Activated naive CD4-positive, alpha-beta T cell (primary cell): ENCODE measurements around the gene DGKI.
"Not testable (repeated sequence)": the region's sequence is repeated elsewhere in the genome, so short reads cannot be mapped to it uniquely, and the experiment has no call there.

Experiments
- DNase-seq, 4 experiments: peaks; one replicate each; lab custom pipeline; 2025; lab: John Stamatoyannopoulos, UW

DGKI gene

GRCh38 chr7:137734221-137734620 lies 112.6 kb downstream of the DGKI start:
- no peak for DNase-seq

DNA sequence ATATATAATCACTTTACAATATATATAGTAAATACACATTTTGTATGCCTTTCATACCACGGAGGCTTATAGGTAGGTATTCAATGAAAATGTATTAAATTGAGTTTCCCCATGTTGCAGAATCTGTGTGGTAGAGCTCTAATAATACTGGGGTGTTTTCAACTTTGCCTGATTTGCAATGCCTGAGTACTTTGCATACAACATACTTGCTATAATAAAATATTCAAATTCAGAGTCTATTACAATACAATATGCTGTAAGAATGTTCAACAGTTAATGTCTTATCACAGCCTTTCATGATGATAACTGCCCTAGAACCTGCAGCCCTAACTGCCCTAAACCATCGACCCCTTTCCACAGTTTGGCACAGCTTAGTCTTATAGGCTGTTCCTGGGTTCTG lies 114.6 kb downstream of the DGKI start:
- no peak for DNase-seq

DNA sequence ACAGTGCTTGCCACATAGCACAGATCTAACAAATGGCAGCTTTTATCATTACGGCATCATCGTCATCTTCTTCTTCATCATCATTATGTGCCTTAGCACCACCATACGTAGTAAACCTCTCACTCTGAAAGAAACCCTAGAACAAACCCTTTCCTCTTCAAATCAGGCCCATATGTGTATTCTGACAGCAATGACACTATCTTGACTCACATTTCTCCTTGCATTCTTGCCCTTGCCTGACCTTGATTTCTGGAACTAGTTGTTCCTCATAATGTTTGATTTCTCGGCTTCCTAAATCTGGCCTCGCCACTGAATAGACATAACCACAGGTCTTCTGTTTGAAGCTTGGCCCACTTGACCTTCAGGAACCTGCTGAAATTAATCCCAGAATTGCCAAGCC lies 115.3 kb downstream of the DGKI start:
- no peak for DNase-seq

GRCh38 chr7:137728426-137728825 lies 118.3 kb downstream of the DGKI start:
- no peak for DNase-seq

DNA sequence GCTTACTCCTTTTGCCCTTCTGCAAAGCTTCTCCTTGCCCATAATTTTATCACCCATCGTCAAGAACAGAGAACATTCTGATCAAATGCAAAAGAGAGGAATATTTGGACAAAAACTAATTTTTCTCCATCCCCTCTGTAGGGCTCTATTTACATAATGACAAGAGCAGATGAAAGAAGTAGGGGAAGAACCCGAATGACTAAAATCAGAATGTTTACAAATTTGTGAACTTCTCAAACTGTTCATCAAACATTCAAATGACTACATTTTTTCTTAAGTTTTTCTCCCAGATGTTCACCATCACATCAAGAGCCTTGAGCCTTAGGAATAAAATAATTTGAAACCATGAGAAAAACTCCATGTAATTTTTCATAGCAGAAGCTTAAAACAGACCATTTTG lies 119.4 kb downstream of the DGKI start:
- no peak for DNase-seq

GRCh38 chr7:137718355-137718754 lies 128.4 kb downstream of the DGKI start:
- DNase-seq, result no peak

GRCh38 chr7:137717811-137718271 lies 128.9 kb downstream of the DGKI start:
- DNase-seq, result no peak

GRCh38 chr7:137717045-137717444 lies 129.7 kb downstream of the DGKI start:
- DNase-seq, result no peak

DNA sequence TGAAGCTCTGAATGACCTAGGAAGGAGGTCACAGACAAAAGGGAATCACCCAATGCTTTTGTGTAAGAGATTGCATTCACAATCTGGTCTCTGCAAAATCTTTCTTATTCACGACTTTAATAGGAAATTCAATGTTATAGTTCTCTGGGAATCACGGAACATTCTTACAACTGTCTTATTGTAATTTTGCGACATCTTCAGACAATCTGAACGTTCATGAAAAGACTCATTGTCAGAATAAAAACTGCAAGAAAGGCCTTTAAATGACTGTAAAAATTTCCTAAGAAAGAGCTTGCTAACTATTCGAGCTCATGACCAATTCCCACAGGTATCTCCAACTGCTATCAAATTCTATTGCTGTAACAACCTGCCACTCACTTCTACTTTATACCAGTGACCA lies 130.7 kb downstream of the DGKI start:
- DNase-seq, result no peak

GRCh38 chr7:137715533-137715932 lies 131.2 kb downstream of the DGKI start:
- DNase-seq, result no peak

DNA sequence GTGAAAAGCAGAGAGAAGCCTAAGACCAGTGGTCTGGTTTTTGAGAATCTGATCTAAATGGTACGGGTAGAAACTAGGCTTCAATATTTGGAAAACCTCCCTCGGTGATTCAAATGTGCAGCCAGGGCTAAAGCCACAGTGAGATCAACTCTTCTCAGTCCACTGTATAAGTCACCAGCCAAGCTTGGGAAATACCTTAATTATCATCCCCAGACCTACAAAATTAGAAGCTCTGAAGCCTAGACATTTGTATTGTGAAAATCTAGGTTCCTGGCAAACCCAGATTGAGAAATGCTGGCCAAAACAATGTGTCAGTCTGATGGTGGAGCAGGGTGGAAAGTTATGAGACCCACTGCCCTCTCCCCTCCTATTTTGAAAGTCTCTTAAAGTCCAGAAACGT lies 131.7 kb downstream of the DGKI start:
- DNase-seq, result no peak

- not testable (repeated sequence) for DNase-seq
These were observed 140.4 kb downstream of the DGKI start for GRCh38 chr7:137706330-137706729.

DNA sequence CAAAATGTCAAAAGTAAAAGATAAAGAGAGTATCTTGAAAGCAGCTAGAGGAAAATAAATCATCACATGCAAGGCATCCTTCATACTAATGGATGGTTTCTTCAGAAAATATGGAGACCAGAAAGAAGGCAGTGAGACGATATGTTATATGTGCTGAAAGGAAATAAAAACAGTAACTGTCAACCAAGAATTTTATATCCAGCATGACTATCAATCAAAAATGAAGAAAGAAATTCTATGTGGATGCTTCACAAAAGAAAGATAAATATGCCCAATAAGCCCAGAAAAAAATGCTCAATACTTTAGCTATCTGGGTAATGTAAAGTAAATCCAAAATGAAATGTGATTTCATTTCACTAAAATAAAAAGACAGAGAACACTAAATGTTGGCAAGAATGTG lies 142.1 kb downstream of the DGKI start:
- no peak for DNase-seq

- no peak for DNase-seq
These were observed 143.3 kb downstream of the DGKI start for GRCh38 chr7:137703291-137704010.

GRCh38 chr7:137696988-137697387 lies 149.8 kb downstream of the DGKI start:
- no peak for DNase-seq

- no peak for DNase-seq
These were observed 150.4 kb downstream of the DGKI start for GRCh38 chr7:137696376-137696775.

- no peak for DNase-seq
These were observed 150.8 kb downstream of the DGKI start for GRCh38 chr7:137695942-137696341.

- DNase-seq, result no peak
These were observed 151.3 kb downstream of the DGKI start for GRCh38 chr7:137695494-137695893.

GRCh38 chr7:137694405-137694804 lies 152.4 kb downstream of the DGKI start:
- DNase-seq, result no peak

DNA sequence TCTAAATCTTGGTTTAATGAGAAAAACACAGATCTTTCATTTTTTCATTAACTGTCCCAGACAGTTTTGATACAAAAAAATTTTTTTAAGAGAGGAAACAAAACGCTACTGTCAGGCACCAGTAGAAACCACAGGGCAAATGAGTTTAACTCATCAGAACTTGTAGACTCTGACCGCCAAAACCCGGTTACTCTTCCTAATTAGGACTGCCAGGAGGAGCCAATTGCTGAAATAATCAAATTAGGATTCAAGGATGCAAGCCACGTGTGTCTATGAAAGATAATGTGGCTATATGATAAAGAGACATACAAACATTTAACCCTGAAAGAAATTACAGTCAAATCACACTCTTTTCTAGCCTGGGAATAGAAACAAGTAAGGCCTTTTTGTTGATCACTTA lies 154.4 kb downstream of the DGKI start:
- no peak for DNase-seq

DNA sequence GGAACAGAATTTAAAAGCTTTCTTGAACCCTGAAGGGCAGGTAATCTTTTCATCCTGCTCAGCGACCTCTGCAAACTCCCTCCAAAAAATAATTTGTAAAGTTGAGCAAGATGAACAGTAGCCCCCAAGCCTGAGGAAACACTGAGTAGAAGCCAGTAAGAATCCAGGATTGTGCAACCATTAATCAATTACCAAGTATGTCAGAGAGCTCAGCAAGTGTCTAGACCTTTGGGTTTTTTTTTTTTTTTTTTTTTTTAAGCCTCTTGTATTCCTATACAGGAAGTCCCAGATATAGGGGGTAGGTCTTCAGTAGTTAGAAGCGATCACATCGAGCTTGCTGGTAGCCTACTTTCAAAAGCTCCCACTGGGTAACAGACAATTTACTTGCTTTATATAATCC lies 155.2 kb downstream of the DGKI start:
- no peak for DNase-seq

DNA sequence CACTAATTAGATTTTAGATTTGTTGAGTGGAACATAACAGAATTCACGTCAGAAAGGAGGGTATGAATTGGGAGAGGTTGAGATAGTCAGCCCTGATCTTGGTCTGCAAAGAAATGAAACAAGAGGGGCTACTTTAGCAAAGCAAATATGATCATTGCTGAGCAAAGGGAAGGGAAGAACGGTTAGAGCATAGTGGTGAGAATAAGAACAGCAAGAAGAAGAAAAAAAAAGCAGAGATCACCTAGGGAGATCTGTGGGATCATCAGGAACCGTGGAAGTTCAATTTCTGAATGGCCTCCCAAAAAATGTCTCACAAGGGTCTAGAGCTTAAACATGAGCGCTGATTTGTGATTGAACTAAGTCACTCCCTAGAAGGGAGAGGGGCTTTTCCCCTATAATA lies 156.1 kb downstream of the DGKI start:
- no peak for DNase-seq

- DNase-seq, result no peak
These were observed 157.0 kb downstream of the DGKI start for GRCh38 chr7:137689761-137690160.

DNA sequence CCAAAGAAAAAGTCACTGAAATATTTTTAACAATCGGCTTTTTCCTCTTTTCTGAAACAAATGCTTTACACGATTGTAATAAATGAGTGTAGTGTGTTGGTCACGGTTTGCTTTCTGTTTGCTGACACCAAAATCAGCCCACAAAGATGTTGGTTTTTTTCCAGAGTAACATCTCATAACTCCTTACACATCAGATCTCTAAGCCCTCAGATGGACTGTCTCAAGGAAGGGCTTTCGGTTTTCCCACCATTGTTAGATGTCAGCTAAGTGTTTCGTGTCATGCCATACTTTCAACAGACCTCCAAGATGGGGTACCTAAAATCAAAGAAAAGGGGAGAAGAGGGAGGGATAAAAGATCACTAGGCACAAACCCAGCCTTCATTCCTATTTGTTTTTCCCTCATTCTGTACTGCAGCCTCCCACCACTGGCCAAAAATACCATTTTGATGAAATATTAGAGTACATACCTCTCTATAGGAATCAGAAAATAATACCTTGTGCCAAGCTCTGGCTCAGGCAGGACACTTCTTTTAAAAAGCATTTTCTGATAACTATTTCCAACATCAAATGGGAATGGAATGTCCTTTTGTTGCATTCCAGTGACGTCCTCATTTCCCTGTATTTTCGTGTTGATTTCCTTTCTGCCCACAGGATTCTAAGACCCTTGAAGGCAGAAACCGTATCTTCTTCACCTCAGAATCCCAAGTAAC lies 159.1 kb downstream of the DGKI start:
- no peak for DNase-seq
